T-helper 1 cell (primary cell): ENCODE data around the gene ACVR1B.
"Not testable (repeated sequence)": the region's sequence is repeated elsewhere in the genome, so short reads cannot be mapped to it uniquely, and the experiment has no call there.

Experiments used
- DNase-seq, 5 donors: peaks; one replicate each; pipeline ENCODE4 v3.0.0-alpha.2; 2012 to 2020

ACVR1B gene

DNA sequence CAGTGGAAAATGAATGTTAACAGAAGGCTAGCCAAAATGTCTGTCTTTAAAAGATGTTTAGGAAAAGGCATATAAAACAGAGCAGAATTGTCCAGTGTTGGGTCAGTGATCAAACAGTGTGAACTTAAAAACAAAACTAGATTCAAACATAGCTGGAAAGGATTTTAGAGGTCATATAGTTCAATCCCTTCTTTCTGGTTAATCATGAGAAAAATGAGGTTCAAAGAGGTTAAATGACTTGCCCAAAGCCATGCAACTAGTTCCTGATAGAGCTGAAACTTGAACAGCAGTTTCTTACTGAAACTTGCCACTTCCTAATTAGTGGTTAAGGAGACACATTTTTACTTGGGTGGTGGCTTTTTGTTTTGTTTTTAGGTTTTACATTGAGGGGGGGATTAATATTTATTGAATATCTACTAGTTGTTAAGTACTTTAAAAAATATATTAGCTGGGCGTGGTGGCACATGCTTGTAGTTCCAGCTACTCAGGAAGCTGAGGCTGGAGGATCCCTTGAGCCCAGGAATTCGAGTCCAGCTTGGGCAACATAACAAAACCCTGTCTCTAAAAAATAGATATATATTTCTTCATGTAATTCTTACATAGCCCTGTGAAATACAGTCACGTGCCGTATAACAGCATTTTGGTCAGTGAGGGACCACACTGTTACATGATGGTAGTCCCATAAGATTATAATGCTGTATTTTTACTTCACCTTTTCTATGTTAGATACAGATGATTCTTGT lies 20.4 kb downstream of the ACVR1B start:
- DNase-seq = peak in 1 of 5 donors; percentile 57

DNA sequence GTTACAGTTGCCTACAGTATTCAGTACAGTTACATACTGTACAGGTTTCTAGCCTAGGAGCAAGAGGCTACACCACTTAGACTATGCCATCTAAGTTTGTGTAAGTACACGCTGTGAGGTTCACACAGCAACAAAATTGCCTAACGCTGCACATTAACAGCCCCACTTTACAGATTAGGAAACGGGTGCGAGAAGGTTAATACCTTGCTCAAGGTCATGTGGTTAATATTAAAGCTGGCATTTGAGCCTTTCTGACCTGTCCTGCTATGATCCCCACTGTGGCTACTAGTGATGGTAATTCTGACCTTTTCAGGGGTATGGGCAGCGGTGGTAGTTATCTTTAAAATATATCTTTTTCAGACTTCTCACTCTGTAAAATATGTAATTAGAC lies 20.9 kb downstream of the ACVR1B start:
- no peak for DNase-seq

- peak in 4 of 5 donors; percentile 28 to 58 (median 34) for DNase-seq
Observed at GRCh38 chr12:51972849-51973273, 21.4 kb downstream of the ACVR1B start.

GRCh38 chr12:51973560-51973959 lies 22.1 kb downstream of the ACVR1B start:
- no peak for DNase-seq

DNA sequence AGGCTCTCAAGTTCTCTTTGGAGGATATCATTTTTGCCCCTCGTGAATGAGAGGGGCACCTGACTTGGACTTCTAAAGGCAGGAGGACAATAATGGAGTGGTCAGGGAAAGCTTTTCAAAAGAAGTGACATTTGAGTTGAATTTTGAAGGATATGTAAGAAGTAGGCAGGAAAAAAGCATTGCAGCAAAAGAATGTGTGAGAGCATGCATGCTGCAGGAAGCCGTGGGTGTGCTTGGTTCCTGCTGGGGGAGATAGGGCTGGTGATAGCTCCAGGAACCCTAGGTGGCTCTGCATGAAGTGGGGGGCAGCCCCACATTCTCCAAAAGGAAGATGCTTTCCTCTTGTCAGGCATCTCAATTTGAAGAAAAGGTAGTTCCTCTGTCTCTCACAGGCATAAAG lies 23.1 kb downstream of the ACVR1B start:
- no peak for DNase-seq

DNA sequence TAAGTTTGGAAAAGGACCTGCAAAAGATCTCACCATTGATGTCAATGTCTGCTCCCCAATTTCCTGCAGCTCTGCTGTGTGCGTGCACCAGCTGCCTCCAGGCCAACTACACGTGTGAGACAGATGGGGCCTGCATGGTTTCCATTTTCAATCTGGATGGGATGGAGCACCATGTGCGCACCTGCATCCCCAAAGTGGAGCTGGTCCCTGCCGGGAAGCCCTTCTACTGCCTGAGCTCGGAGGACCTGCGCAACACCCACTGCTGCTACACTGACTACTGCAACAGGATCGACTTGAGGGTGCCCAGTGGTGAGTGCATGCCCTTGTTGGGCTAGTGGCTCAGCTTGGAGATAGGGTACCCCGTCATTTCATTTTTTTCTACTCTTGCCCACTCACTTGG lies 23.7 kb downstream of the ACVR1B start:
- no peak for DNase-seq

DNA sequence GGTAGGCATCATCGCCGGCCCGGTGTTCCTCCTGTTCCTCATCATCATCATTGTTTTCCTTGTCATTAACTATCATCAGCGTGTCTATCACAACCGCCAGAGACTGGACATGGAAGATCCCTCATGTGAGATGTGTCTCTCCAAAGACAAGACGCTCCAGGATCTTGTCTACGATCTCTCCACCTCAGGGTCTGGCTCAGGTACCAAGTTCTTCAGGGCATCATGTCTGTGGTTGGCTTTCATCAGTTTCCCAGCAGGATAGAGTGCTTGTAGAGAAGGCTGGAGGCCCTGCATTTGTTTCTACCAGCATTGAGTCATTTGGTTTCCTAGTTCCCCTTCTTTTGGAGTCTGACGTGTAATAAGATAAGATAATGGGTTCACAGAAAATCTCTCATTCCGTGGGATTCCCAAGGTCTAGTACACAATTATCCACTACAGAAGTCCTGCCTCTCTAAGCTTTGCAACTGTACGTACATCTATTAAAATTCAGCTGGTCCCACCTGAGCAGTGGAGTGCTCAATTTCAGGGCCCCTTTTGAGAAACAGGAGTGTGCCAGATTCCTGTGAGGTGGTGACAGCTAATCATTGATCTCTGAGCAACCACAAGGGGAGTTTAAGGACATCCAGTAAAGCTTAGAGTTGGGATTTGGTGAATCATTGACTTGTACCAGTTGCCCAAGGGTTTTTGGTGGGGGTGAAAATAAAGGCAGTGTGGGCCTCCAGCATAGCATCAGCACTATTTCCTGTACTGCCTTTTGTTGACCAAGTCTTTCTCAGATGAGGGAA lies 25.1 kb downstream of the ACVR1B start:
- DNase-seq = no peak

DNA sequence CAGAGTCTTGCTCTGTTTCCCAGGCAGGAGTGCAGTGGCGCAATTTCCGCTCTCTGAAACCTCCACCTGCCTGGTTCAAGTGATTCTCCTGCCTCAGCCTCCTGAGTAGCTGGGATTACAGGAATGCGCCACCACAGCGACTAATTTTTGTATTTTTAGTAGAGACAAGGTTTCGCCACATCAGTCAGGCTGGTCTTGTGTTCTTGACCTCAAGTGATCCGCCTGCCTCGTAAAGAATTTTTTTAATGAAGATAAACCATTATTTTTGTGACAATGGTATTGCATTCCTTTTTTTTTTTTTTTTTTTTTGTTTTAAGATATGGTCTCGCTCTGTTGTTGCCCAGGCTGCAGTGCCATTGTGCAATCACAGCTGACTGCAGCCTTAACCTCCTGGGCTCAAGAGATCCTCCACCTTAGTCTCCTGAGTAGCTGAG lies 25.8 kb downstream of the ACVR1B start:
- no peak for DNase-seq

- DNase-seq = not testable (repeated sequence)
Observed at GRCh38 chr12:51979306-51979705, 27.8 kb downstream of the ACVR1B start.

DNA sequence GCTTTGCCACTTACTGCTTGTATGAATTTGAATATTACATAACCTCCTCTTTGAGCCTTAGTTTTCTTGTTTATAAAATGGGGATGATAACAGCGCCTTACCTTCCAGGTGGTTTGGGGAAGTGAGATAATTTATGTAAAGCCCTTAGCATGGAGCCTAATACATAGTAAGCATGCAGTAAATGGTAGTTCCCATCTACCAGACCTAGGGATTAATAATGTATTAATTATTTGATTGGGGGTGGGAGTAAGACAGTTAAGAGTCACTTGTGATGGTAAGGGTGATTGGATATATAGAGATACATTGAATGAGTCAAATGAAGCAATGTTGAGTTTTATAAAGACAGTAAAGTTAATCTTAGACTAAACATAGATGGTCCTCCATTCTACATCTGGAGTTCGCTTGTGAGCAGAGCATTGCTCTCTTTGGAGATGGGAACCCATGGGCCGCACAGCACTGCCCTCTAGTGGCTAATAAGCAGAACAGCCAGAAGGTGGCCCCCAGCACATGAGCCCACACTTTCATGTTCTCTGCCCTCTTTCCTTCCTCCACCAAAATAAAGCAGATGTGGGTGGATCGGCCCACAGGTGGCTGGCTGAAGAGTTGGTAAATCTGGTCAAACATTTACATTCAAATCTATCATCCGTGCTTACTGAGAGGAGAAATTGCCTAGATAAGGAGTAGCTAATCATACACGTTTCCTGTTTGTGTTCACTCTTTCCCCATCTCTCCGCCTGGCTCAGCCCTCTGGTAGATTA lies 28.7 kb downstream of the ACVR1B start:
- peak in 4 of 5 donors; percentile 50 to 67 (median 56) for DNase-seq

- no peak for DNase-seq
Observed at GRCh38 chr12:51980809-51981127, 29.3 kb downstream of the ACVR1B start.

- no peak for DNase-seq
Observed at GRCh38 chr12:51984657-51985056, 33.2 kb downstream of the ACVR1B start.

DNA sequence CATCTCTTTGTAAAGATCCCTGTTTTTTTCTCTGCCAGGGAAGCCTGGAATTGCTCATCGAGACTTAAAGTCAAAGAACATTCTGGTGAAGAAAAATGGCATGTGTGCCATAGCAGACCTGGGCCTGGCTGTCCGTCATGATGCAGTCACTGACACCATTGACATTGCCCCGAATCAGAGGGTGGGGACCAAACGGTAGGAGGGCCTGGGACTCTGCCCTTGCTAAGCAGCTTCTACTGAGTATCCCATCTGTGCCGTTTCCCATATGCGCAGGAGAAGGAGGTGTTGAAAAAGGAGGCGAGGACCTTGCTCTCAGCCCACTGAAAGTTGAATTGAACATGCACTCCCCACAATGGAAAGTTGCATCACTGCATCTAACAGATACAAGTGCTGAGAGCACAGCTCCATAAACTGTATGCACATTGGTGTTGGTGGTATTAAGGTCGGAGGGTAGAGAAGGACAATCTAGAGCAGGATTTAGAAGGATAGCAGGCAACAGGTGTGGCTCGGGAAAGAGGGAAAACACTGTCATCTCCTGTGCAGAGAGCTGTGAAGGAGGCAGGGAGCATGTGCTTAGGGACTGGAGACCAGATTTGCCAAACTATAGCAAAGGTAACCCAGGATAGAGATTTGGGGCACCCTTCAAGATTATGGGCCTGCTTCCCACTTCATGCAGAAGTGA lies 33.8 kb downstream of the ACVR1B start:
- DNase-seq = no peak

- DNase-seq = no peak
Observed at GRCh38 chr12:51986834-51987233, 35.3 kb downstream of the ACVR1B start.

DNA sequence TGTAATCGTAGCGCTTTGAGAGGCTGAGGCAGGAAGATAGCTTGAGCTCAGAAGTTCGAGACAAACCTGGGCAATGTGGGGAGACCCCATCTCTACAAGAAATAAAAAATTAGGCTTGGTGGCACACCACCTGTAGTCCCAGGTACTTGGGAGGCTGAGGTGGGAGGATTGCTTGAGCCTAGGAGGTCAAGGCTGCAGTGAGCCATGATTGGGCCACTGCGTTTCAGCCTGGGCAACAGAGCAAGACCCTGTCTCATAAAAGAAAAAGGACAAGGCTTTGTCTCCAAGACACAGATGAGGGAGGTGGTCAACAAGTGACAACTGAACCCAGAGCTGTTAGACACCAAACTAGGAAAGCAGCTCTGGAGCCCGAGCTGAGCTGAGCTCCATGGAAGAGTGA lies 40.7 kb downstream of the ACVR1B start:
- no peak for DNase-seq

GRCh38 chr12:51994539-51994820 lies 43.0 kb downstream of the ACVR1B start:
- no peak for DNase-seq

DNA sequence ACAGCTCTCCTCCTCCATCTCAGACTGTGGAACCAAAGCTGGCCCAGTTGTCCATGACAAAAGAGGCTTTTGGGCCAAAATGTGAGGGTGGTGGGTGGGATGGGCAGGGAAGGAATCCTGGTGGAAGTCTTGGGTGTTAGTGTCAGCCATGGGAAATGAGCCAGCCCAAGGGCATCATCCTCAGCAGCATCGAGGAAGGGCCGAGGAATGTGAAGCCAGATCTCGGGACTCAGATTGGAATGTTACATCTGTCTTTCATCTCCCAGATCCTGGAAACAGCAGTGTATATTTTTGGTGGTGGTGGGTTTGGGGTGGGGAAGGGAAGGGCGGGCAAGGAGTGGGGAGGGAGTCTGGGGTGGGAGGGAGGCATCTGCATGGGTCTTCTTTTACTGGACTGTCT lies 43.5 kb downstream of the ACVR1B start:
- DNase-seq = no peak

DNA sequence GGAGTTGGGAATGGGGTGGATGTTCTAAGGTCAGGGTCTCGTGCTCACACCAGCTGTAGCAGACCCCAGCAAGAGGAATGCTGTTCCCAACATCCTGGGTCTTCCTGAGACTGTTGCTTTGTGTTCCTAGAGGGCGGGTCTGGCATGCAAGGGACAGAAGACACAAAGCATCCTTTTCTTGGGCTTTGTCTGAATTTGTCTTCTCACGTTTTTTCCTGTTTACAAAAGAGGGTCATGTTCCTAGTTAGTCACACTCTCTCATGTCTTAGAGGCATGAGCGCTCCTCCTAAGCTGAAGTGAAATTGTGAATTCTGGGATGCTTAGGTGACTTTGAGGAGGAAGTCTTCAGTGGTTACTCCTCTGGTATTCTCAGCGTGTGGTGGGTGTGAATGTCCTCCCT lies 45.6 kb downstream of the ACVR1B start:
- DNase-seq = no peak

- no peak for DNase-seq
Observed at GRCh38 chr12:52003016-52003550, 51.6 kb downstream of the ACVR1B start.

GRCh38 chr12:52003591-52003990 lies 52.1 kb downstream of the ACVR1B start:
- no peak for DNase-seq

- DNase-seq = no peak
Observed at GRCh38 chr12:52004042-52004648, 52.6 kb downstream of the ACVR1B start.

DNA sequence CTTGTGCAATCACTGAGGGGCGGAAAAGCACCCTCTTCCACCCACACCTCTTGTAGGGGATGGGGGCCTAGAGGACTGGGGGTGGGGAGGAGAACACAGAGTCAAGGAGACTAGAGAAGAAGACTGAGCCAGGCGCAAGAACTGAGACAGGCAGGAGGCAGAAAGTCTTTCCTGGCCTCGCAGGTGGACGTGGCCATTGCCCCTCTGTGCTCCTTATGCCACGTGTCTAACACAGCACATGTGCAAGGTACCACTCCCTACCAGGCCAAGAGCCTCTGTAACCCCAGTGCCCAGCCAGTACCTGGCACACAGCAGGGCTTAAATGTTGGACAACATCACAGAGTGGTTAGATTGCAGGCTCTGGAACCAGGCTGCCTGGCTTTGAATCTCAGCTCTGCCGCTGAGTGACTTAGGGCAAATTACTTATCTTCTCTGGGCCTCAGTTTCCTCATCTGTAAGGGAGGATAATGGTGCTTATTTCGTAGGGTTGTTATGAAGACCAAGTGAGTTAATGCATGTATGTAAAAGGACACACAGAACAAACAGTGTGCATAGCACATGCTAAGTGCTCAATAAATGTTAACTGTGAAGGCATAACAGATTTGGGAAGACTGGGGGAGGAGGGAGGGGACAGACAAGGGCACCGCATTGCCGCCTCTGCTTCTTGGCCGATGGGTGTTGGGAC lies 53.9 kb downstream of the ACVR1B start:
- no peak for DNase-seq
